Mammary epithelial cell (primary cell): Measurements from ENCODE around the gene SLC5A9.

Experiments used
- CTCF ChIP-seq, 2 donors: IDR thresholded peaks in 1 of 2; conservative IDR thresholded peaks in 1 of 2; 2 replicates each; pipeline ENCODE4 v1.5.1; 2011 to 2012; ENCODE audit warnings: inconsistent platforms in 2 of 2, low read length in 2 of 2, mild to moderate bottlenecking in 2 of 2, control low read depth in 1 of 2, low read depth in 1 of 2; ENCODE audit not compliant: insufficient read depth in 1 of 2; ENCODE audit errors: extremely low read depth in 1 of 2
- EZH2 ChIP-seq: IDR thresholded peaks from 2 replicates; pipeline ENCODE4 v1.6.1; 2012; ENCODE audit warnings: low read length, inconsistent platforms, borderline replicate concordance

GRCh38 chr1:48221122-48221521, 1.4 kb upstream of the SLC5A9 start:
- TF ChIP-seq CTCF (conservative IDR thresholded peaks at IDR 0.05 in 1 of 2, IDR thresholded peaks at IDR 0.05 in 1 of 2; ENCODE audit: extremely low read depth in 1 of 2, insufficient read depth in 1 of 2, low read depth in 1 of 2, low read length in 2 of 2) (no peak), EZH2 (no peak)
